Fibroblast of lung (primary cell): Measurements from ENCODE around the gene PPIA. TPM values are rescaled to one million over a fixed set of nuclear protein-coding genes. Genes with fewer than 3 reads are reported as not detected.
"Not testable (repeated sequence)": the region's sequence is repeated elsewhere in the genome, so short reads cannot be mapped to it uniquely, and the experiment has no call there.

Experiments
- DNase-seq, 2 donors: peaks; one replicate each; pipeline versions ENCODE4 v3.0.0 to v3.0.0-alpha.2; 2010; ENCODE audit warnings: low read depth in 2 of 2
- H2AFZ ChIP-seq: 2 replicates; pipeline ENCODE4 v1.5.1; 2012; ENCODE audit warnings: low read length, control low read depth, inconsistent platforms
- H3K27ac ChIP-seq: 2 replicates; pipeline ENCODE4 v1.5.1; 2011; ENCODE audit warnings: low read length, control low read depth; ENCODE audit not compliant: insufficient read depth
- H3K27me3 ChIP-seq: 2 replicates; pipeline ENCODE4 v1.5.1; 2011; ENCODE audit warnings: mild to moderate bottlenecking, low read length; ENCODE audit not compliant: control insufficient read depth, insufficient read depth
- H3K36me3 ChIP-seq: 2 replicates; pipeline ENCODE4 v1.5.1; 2011; ENCODE audit warnings: low read length; ENCODE audit not compliant: control insufficient read depth, insufficient read depth
- H3K4me1 ChIP-seq: 2 replicates; pipeline ENCODE4 v1.5.1; 2011; ENCODE audit warnings: low read length; ENCODE audit not compliant: control insufficient read depth, insufficient read depth; ENCODE audit errors: extremely low read depth
- H3K4me2 ChIP-seq: 2 replicates; pipeline ENCODE4 v1.5.1; 2011; ENCODE audit warnings: low read length, control low read depth; ENCODE audit not compliant: insufficient read depth; ENCODE audit errors: extremely low read depth
- H3K4me3 ChIP-seq, 4 experiments: fragments of 200-600 bp in 1 of 4; sonication (generic) in 1 of 4; replicated peaks in 1 of 4; 2 replicates each; pipeline ENCODE4 v1.5.1; 2011 to 2016; ENCODE audit warnings: low read length in 4 of 4, low read depth in 3 of 4, mild to moderate bottlenecking in 3 of 4, control low read depth in 2 of 4, inconsistent platforms in 1 of 4, mixed read lengths in 1 of 4; ENCODE audit not compliant: insufficient read depth in 1 of 4; ENCODE audit errors: control extremely low read depth in 1 of 4
- H3K79me2 ChIP-seq: 2 replicates; pipeline ENCODE4 v1.5.1; 2012; ENCODE audit warnings: mild to moderate bottlenecking, low read length, inconsistent platforms; ENCODE audit not compliant: control insufficient read depth, insufficient read depth
- H3K9ac ChIP-seq: 2 replicates; pipeline ENCODE4 v1.5.1; 2011; ENCODE audit warnings: mild to moderate bottlenecking, low read length, control low read depth; ENCODE audit not compliant: insufficient read depth
- H3K9me3 ChIP-seq: 2 replicates; pipeline ENCODE4 v1.5.1; 2012; ENCODE audit warnings: low read depth, low read length; ENCODE audit not compliant: control insufficient read depth, insufficient read depth
- H4K20me1 ChIP-seq: 2 replicates; pipeline ENCODE4 v1.5.1; 2011; ENCODE audit warnings: low read length; ENCODE audit not compliant: control insufficient read depth, insufficient read depth; ENCODE audit errors: extremely low read depth
- EZH2 ChIP-seq: IDR thresholded peaks from 2 replicates; pipeline ENCODE4 v1.5.1; 2012; ENCODE audit warnings: low read length, control low read depth, mild to moderate bottlenecking; ENCODE audit errors: missing control alignments
- polyA plus RNA-seq, 2 donors: library from polyadenylated mRNA; depleted of rRNA in 1 of 2; stranded (reverse) in 1 of 2; unstranded in 1 of 2; fragments of >200 nt; gene quantifications; 2 replicates each; pipeline ENCODE4 v1.2.1, GENCODE V29; 2011 to 2012; ENCODE audit warnings: missing spikeins in 1 of 2
- total RNA-seq: library from RNA; depleted of rRNA; stranded (reverse); fragments of >200 nt; gene quantifications from 2 replicates; pipeline ENCODE4 v1.2.1, GENCODE V29; 2014
- TF ChIP-seq, protein P1 (sequence below), 2 donors: IDR thresholded peaks in 1 of 2; conservative IDR thresholded peaks in 1 of 2; 1 replicate in 1 of 2; 2 replicates in 1 of 2; pipeline ENCODE4 v1.5.1; 2011 to 2012; ENCODE audit warnings: low read length in 2 of 2, control low read depth in 1 of 2, inconsistent platforms in 1 of 2, low read depth in 1 of 2, mild to moderate bottlenecking in 1 of 2

The PPIA gene
- total and polyA plus RNA-seq, 2 donors (not counting 1 experiment from before 2014, with no cell fraction given), result 1,161 to 7,057 TPM

DNA sequence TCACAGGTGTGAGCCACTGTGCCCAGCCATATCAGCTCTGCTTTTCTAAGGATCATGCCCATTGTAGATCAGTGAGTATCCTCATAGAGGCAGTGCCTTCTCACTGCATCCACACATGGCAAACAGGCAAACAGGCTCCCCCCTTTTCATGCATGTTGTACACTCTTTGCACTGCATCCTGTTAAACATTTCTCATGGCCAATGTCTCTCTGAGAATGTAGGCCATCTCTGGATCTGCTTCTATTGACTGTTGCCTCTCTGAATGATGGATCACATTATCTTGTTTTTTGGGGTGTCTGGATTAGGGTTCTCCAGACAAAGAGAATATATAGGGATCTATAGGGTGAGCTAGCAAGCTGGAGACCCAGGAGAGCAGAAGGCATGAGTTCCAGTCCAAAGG is 13.1 kb upstream of the PPIA start:
- H3K27me3 ChIP-seq, result no peaks in the 10 kb centered on the region
- no peak overlapping the region for H3K4me2 ChIP-seq
- no peak for DNase-seq
- no peaks in the 10 kb centered on the region for H3K79me2 ChIP-seq
- no peak overlapping the region for H3K9ac ChIP-seq
- no peaks in the 10 kb centered on the region for H3K9me3 ChIP-seq
- H3K4me1 ChIP-seq, result no peaks in the 10 kb centered on the region
- H2AFZ ChIP-seq, result no peak overlapping the region
- no peak overlapping the region for H3K4me3 ChIP-seq
- no peaks in the 10 kb centered on the region for H4K20me1 ChIP-seq
- no peaks in the 10 kb centered on the region for H3K36me3 ChIP-seq
- H3K27ac ChIP-seq, result no peak overlapping the region
- TF ChIP-seq, protein P1, sequence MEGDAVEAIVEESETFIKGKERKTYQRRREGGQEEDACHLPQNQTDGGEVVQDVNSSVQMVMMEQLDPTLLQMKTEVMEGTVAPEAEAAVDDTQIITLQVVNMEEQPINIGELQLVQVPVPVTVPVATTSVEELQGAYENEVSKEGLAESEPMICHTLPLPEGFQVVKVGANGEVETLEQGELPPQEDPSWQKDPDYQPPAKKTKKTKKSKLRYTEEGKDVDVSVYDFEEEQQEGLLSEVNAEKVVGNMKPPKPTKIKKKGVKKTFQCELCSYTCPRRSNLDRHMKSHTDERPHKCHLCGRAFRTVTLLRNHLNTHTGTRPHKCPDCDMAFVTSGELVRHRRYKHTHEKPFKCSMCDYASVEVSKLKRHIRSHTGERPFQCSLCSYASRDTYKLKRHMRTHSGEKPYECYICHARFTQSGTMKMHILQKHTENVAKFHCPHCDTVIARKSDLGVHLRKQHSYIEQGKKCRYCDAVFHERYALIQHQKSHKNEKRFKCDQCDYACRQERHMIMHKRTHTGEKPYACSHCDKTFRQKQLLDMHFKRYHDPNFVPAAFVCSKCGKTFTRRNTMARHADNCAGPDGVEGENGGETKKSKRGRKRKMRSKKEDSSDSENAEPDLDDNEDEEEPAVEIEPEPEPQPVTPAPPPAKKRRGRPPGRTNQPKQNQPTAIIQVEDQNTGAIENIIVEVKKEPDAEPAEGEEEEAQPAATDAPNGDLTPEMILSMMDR (conservative IDR thresholded peaks at IDR 0.05 in 1 of 2, IDR thresholded peaks at IDR 0.05 in 1 of 2; ENCODE audit: low read depth in 1 of 2, low read length in 2 of 2), result no peak
- TF ChIP-seq EZH2, result no peak

DNA sequence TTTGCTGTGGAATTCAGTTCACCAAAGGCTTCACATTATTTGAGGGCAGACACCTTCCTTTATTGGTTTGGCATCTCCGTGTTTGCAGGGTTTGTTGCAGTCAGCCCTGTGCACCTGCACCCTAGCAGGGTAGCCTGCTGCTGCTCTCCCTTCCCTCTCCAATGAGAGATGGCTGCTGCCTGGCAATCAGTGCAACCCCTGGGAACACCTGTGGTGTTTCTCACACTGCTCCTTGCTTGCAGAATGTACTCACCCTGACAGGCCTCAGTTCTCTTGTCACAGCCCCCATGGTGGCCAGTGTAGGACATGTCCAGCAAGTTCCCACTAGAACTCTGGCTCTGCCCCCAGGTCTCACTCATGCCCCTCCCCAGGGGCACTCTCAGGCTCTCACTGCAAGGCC is 12.1 kb upstream of the PPIA start:
- no peaks in the 10 kb centered on the region for H3K36me3 ChIP-seq
- H3K4me3 ChIP-seq, result no peak overlapping the region
- H3K4me1 ChIP-seq, result no peaks in the 10 kb centered on the region
- TF ChIP-seq, protein P1 (conservative IDR thresholded peaks at IDR 0.05 in 1 of 2, IDR thresholded peaks at IDR 0.05 in 1 of 2; ENCODE audit: low read depth in 1 of 2, low read length in 2 of 2), result no peak
- no peak for TF ChIP-seq EZH2
- no peak overlapping the region for H3K27ac ChIP-seq
- H3K4me2 ChIP-seq, result no peak overlapping the region
- H3K9ac ChIP-seq, result no peak overlapping the region
- H4K20me1 ChIP-seq, result no peaks in the 10 kb centered on the region
- no peaks in the 10 kb centered on the region for H3K9me3 ChIP-seq
- no peaks in the 10 kb centered on the region for H3K79me2 ChIP-seq
- no peak for DNase-seq
- H3K27me3 ChIP-seq, result no peaks in the 10 kb centered on the region
- no peak overlapping the region for H2AFZ ChIP-seq

- DNase-seq, H3K36me3 ChIP-seq, H3K79me2 ChIP-seq, H3K27ac ChIP-seq, H3K4me2 ChIP-seq, H3K4me1 ChIP-seq, H3K9ac ChIP-seq, H2AFZ ChIP-seq, H3K27me3 ChIP-seq, H4K20me1 ChIP-seq, H3K9me3 ChIP-seq, H3K4me3 ChIP-seq: not testable (repeated sequence)
Observed at GRCh38 chr7:44785218-44785617, 11.3 kb upstream of the PPIA start.
